NCI-H526 treated with DMSO at 0.1 percent for 48 hours (cell line): ENCODE measurements around the gene XRCC5.
"Not testable (repeated sequence)": the region's sequence is repeated elsewhere in the genome, so short reads cannot be mapped to it uniquely, and the experiment has no call there.

Experiments
- DNase-seq: peaks from one replicate; lab custom pipeline; 2025; lab: John Stamatoyannopoulos, UW

Gene XRCC5

DNA sequence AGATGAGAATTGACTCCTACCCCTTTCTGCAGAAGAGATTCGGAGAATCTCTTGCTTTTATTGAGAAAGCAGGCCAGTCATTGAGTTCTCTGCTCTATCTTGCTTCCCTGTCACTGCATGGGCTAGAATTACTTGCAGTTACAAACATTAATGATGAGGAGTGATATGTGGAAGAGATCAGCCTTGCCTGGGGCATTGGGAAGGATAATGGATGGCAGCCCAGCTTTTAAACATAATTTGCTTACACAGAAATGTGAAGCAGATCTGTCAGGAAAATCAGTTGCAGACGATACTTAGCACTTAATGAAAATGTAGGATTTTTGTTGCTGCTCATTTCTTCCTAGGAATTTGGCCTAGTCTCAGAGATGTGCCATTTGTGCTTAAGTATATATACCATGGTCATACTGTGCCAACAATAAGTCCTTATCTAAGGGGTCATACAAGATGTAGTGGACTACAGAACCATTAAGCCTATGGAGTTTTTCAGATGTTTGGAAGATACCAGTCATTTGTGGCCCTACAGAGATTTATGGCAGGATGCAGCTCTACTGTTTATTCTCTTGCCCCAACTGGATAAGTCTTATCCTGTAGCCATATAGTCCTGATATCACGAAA lies 92.7 kb downstream of the XRCC5 start:
- no peak for DNase-seq

DNA sequence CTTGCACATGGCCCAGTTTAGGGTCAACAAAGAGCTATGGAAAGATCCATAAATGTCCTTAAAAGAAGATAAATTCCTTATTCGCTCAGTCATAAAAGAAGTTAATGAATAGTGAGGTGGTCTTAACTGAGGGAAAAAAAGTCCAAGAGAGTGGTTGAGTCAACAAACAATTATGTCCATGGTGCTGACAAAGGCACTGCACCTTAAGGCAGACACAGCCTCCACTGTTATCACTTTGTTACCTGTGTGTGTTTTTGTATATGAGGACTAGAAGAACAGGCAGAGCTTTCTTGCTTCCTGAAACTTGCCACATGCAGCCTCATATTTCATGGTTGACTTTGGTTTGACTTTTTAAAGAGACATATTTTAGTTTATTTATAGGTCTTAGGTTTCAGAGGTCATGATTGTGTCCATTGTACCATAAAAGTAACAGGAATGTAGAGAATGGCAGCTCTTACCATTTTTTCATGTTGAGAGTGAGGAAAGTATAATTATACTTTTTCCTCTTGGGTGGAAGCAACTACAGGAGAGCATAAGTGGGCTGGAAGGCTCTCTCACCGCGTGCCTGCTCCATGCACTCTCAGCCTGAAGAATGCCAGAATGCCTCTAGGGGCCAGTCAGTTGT lies 93.6 kb downstream of the XRCC5 start:
- no peak for DNase-seq

DNA sequence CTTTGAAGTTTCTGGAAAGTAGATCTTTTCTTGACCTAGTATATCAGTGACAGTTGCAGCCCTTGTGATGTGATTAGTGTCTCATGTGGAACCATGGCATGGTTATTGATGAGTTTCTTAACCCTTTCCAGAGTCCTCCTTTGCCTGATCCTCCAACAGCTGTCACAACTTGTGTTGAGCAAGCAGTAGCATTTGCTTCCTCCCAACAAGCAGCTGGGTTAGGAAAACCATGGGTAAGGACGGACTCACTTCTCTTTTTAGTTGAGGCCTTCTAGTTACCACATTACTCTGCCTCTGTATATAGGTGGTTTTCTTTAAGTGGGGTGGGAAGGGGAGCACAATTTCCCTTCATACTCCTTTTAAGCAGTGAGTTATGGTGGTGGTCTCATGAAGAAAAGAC lies 96.3 kb downstream of the XRCC5 start:
- DNase-seq: no peak

DNA sequence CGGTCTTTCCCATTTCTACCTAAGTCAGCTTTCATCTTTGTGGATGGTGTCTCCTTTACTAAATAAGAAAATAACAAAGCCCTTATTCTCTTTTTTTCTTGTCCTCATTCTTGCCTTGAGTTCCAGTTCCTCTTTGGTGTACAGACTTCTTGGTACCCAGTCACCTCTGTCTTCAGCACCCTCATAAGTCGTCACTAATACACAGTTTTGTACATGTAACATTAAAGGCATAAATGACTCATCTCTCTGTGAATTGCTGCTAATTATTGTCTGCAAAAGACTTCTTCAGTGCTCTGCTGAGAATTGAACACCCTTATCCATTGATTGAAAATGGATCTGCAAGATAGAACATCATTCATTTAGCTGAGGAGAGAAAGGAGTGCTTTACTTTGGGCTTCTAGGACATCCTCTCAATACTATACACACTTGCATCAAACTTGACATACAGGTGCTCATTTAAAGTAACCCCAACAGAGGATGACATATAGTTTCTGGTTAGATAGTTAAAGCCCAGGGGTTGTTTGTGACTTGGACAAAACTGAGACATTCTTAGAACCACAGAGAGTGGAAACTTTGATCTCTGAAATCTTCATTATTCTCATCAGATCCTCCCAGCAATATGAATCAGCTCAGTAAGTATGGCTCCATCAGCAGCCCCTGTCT lies 97.0 kb downstream of the XRCC5 start:
- no peak for DNase-seq

DNA sequence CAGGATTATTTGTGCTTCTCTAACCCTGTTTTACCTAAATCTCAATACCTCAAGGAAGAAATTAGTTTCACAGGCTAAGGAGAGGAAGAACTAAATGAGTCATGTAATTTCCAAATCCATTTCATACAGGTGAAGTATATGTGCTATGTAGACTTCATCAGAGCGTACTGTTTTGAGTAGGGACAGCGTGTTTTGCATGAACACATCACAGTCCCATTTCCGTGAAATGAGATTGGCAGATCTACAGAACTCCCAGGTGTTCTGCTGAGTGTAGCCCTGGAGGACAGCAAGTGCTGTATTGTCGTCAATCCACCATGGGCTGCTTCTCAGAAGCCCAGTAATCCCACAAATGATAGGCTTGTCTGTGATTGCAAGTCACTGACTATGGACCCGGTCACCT lies 97.7 kb downstream of the XRCC5 start:
- DNase-seq: no peak

DNA sequence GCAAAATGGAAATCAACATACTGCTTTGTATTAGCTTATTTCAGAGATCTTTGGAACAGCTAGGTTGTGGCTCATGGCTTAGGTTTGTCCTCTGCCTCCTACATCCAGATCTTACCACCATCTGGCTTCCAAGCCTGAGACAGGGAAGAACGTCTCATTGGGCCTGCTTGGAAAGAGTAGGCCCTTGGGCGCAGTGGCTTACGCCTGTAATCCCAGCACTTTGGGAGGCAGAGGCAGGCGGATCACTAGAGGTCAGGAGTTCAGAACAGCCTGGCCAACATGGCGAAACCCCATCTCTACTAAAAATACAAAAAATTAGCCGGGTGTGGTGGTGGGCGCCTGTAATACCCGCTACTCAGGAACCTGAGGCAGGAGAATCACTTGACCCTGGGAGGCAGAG lies 99.5 kb downstream of the XRCC5 start:
- not testable (repeated sequence) for DNase-seq

DNA sequence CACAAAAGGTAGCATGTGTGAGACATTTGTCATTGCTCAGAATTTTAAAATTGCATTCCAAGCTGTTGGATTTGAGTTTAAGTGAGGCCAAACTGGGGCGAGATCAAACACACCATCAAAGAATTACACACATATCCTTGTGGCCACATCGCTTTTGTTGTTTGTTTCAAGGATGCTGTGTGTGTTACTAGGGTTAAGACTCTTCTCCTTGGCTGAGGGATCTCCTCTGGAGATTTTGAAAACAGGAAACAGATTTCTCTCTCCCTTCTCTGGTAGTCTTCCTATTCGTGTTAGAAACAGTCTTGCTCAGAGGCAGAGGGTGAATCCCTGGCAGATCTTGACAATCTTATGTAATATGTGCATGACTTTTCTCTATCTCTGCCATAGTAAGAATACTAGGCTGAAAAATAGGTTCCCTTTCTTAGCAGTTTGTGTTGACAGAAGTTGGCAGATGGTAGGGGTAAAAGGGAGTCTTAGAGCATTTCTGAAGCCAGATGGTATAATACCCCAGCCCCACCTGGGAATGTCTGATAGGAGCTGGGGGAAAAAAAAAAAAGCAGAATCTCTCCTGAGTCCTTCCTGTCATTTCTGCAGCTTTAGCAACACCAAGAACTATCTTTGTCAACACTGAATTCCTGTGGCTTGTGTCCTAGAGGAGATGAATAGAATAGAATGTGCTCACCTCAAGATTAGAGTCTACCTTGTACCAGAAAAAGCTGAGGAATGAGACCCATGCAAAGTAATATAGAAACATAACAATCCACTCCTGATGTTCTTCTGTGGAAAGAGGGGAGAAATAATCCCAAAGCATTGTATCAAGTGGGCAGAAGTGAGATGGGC lies 101.8 kb downstream of the XRCC5 start:
- no peak for DNase-seq

DNA sequence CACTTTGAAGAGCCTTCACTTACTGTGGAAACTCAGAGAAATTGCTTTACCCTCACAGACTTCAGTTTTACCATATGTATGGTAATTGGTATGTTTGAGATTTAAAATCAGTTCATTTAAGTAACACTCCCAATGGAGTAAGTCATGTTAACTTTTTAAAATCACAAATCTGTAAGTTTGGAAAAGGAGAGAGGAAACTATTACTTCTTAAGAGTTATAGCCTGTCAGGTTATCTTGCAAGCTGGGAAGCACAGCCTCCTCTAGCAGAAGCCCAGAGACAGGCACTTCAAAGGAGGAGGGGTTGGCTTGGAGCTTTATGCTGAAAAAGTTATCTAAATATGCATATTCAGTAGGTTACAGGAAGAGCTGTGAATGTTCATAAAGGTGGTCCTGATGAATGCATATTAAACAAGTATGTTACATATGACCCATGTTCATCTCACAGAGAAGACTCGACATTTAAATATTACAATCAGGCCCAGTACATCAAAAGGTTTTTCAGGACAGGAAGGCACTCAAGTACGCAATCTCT lies 102.5 kb downstream of the XRCC5 start:
- DNase-seq: no peak

DNA sequence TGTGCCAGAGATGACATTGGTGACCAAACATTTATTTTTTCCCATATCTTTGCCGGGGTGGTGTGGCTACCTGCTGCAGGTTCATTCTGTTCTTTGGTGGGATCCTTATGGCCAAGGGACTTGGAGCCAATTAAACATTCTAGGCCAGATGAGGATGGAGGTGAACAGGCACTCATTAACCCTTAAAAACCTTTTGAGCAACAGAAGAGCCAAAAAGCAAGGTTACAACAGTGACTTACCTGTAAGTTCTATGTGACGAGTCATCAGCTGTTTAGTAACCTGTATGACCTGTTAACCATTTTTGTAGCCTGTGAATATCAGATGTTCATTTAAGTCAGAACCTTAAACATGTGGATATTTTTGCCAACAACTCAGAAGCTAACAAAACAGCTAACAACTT lies 105.6 kb downstream of the XRCC5 start:
- DNase-seq: no peak

DNA sequence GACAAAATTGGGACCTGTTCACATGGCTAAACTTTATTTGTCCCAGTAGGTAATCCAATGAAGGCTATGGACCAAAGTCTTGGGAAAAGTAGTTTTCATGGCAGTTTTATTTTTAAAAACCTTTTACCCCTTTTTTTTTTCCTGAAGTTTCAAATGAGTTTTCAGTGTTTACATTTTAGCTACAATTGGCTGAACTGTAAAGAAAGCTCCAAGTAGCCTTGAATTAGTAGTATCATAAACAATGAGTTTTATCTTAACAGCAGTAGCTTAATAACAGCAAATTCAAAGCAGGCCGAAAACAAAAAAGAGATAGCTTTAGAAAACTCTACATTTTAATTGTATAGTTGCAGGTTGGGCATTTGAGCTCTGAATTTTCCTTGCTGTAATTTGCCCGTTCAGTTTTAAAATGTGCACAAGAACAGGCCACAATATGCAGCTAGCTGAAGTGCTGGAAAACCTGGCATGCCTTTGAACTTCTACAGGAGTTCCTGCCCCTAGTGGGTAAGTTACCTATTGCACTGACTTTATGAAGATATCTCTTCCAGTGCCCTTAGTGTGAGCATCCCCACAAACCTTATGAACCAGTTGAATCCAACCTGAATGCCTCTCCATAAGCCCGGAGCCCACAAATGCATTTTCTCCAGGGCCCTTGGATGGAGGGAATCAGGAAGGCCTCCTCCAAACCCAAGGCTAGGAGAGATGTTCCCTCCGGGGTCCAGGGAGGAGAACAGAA lies 106.7 kb downstream of the XRCC5 start:
- DNase-seq: no peak

DNA sequence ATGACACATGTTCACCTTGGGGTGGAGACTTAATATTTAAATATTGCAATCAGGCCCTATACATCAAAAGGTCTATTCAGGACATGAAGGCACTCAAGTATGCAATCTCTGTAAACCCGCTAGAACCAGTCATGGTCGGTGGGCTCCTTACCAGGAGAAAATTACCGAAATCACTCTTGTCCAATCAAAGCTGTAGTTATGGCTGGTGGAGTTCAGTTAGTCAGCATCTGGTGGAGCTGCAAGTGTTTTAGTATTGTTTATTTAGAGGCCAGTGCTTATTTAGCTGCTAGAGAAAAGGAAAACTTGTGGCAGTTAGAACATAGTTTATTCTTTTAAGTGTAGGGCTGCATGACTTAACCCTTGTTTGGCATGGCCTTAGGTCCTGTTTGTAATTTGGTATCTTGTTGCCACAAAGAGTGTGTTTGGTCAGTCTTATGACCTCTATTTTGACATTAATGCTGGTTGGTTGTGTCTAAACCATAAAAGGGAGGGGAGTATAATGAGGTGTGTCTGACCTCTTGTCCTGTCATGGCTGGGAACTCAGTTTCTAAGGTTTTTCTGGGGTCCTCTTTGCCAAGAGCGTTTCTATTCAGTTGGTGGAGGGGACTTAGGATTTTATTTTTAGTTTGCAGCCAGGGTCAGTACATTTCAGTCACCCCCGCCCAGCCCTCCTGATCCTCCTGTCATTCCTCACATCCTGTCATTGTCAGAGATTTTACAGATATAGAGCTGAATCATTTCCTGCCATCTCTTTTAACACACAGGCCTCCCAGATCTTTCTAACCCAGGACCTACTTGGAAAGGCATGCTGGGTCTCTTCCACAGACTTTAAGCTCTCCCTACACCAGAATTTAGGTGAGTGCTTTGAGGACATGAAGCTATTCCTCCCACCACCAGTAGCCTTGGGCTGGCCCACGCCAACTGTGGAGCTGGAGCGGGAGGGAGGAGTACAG lies 108.1 kb downstream of the XRCC5 start:
- no peak for DNase-seq

DNA sequence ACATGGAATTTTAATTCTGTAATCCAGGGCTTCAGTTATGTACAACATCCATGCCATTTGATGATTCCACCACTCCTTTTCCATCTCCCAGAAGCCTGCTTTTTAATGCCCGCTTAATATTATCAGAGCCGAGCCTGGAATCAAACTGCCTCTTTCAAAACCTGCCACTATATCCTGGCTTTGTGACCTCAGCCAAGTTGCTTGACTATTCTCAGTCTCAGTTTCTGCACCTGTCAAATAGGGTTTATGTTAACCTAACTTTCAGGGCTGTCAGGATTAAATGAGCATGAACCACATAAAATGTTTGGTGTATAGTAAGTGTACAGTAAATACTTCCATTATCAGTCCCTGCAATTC lies 108.7 kb downstream of the XRCC5 start:
- DNase-seq: no peak

DNA sequence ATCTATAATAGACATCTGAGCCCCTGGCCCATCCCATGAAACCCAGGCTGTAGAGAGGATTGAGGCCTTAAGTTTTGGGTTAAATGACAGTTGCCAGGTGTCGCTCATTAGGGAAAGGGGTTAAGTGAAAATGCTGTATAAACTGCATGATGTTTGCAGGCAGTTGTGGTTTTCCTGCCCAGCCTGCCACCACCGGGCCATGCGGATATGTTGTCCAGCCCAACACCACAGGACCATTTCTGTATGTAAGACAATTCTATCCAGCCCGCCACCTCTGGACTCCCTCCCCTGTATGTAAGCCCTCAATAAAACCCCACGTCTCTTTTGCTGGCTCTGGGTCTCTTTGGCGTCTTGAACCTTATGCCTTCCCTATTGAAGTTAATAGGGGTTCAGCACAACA lies 110.7 kb downstream of the XRCC5 start:
- DNase-seq: no peak

DNA sequence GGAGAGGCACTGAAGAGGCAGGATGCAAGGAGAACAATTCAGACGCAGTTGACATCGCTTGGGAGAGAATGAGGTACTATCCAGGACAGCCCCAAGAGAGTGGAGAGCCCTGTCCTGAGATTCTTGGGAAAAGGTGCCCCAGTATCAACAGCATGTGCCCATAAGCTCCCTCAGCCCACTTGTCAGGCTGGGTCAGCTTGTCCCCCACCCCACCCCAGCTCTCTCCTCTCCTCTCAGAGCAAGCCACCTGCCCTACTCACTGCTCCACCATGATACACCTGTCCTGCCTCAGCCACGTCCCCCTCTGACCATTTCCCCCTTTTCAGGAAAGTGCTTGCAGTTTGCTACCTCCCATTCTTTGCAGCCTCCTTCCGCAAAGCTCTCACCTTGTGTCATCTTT lies 111.8 kb downstream of the XRCC5 start:
- DNase-seq: no peak

DNA sequence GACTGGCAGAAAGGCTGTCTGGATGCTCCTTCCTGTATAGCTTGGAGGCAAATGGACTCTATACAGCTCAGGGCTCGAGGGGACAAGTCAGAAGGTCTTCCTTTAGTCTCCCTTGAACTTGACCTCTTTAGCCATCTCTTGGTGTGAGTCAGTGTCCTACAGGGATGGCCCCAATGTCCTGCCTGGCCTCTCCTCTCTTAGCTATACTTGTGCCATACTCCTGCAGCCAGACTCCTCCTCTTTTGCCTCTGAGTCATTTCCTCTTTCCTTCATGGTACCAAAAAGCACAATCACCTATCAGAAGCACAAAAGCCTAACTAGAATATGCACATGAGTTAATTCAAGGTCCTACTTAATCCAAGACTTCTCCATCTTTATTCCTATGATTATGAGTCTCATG lies 112.7 kb downstream of the XRCC5 start:
- no peak for DNase-seq

DNA sequence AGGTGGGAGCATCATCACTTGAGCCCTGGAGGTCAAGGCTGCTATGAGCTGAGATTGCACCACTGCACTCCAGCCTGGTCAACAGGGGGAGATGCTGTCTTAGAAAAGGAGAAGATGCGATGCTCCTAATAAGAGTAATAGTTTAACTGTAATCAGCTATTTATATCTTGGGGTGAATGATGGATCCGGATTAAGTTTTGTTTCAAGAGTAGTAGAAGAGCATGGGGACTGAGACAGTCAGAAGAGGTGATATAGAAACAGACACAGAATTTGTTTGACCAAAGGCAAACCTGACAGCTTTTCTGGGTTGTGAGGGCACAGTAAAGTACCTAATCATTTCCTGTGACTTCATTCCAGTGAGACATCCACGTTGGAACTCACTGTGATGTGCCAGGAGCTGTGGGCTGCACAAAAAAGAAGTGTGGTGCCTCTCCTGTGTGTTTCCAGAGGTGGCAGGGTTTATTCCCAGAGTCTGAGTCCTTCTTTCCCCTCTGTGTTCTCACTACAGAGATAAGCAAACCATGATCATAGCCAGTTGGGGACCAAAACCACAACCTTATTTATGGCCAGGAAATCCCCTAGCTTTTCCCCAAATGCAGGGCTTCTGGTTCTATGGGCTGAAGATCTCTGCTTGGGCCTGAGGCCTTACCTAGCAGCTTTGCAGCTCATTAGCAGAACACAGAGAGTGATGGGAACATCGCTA lies 113.7 kb downstream of the XRCC5 start:
- no peak for DNase-seq

DNA sequence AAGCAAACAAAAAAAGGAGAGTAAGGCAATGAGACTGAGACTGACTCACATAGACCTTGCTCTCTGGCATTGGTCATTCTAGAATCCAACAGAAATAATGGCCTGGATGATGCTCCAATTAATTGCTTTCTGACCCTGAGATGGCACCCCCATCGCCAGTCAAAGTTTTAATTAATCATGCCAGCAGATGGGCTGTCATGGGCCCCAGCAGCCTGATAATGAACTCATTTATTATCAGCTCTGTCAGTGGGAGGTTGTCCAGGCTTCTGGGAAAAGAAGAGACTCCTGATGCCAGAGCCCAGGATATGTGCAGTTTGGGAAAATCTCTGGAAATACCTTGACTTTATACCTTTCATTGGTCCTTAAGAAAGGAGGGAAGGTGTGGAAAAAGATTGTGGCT lies 115.2 kb downstream of the XRCC5 start:
- no peak for DNase-seq

DNA sequence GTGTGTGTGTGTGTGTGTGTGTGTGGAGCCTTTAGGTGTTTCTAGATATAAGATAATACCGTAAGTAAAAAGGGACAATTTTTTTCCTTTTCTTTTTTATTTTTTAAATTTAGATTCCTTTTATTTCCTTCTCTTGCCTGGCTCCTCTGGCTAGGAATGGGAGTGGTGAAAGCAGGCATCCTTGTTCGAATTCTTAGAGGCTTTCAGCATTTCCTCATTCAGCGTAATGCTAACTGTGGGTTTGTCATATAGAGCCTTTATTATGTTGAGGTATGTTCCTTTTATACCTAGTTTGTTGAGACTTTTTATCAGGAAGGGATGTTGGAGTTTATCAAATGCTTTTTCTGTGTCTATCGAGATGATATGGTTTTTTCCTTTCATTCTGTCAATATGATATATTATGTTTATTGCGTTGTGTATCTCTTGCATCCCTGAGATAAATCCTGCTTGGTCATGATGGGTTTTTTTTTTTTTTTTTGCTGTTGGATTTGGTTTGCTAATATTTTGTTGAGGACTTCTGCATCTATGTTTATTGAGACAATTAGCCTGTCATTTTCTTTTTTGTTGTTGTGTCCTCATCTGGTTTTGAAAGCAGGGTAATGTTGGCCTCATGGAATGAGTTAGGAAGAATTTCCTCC lies 120.2 kb downstream of the XRCC5 start:
- no peak for DNase-seq

DNA sequence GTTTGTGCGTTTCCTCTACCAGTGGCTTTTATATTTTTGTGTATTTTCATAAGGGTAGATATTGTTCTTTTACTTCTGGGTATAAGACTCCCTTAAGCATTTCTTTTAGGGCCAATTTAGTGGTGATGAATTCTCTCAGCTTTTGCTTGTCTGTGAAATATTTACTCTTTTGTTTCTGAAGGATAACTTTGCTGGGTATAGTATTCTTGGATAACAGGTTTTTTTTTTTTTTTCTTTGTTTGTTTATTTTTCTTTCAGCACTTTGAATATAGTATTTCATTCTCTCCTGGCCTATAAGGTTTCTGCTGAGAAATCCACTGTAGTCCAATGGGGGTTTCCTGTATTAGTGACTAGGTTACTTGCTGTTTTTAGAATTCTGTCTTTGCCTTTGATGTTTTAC lies 122.7 kb downstream of the XRCC5 start:
- DNase-seq: no peak

DNA sequence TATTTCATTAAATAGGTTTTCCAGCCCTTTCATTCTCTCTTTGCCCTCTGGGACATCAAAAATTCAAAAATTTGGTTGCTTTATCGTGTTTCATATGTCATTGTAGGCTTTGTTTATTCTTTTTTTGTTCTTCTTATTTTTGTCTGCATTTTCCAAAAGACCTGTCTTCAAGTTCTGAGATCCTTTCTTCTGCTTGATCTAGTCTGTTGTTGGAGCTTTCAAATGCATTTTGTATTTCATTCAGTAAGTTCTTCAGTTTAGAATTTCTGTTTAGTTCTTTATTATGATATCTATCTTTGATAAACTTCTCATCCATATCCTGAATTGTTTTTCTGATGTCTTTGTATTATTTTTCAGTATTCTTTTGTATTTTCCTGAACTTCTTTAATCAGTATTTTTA lies 123.6 kb downstream of the XRCC5 start:
- no peak for DNase-seq
